ENCODE measurements around the gene AREL1.

DNA sequence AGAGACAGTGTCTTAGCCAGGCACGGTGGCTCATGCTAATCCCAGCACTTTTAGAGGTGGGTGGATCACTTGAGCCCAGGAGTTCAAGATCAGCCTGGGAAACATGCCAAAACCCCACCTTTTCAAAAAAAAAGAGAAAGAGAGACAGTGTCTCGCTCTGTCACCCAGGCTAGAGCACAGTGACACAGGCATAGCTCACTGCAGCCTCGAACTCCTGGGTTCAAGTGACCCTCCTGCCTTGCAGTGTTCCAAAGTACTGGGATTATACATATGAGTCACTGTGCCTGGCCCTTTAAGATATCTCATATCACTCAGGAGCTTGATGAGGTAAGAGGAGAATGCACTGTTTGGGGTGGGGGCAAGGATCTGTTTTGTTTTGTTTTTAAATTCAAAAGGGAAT is 52.7 kb downstream of the AREL1 start:
- TF ChIP-seq, protein P1, sequence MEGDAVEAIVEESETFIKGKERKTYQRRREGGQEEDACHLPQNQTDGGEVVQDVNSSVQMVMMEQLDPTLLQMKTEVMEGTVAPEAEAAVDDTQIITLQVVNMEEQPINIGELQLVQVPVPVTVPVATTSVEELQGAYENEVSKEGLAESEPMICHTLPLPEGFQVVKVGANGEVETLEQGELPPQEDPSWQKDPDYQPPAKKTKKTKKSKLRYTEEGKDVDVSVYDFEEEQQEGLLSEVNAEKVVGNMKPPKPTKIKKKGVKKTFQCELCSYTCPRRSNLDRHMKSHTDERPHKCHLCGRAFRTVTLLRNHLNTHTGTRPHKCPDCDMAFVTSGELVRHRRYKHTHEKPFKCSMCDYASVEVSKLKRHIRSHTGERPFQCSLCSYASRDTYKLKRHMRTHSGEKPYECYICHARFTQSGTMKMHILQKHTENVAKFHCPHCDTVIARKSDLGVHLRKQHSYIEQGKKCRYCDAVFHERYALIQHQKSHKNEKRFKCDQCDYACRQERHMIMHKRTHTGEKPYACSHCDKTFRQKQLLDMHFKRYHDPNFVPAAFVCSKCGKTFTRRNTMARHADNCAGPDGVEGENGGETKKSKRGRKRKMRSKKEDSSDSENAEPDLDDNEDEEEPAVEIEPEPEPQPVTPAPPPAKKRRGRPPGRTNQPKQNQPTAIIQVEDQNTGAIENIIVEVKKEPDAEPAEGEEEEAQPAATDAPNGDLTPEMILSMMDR (conservative IDR thresholded peaks at IDR 0.05; ENCODE audit: low read length) = no peak
- TF ChIP-seq EZH2phosphoT487 (IDR thresholded peaks at IDR 0.05; ENCODE audit: borderline replicate concordance) = no peak
